T-helper 2 cell treated with Interferon-gamma antibody and Interleukin-4, amounts not matched to agents 5 μg/mL and 100 μg/mL, for 36 hours (primary cell): ENCODE measurements around the gene SNPH.

Experiments used
- DNase-seq: peaks from one replicate; pipeline ENCODE4 v3.0.0; 2021; ENCODE audit warnings: low spot score
- H3K27ac Mint-ChIP-seq: one replicate; pipeline ENCODE4 v1.8.0; 2021; ENCODE audit warnings: mild to moderate bottlenecking, mixed read lengths
- H3K27me3 Mint-ChIP-seq: one replicate; pipeline ENCODE4 v1.8.0; 2021; ENCODE audit warnings: low read depth, mixed read lengths
- H3K36me3 Mint-ChIP-seq: one replicate; pipeline ENCODE4 v1.8.0; 2021; ENCODE audit warnings: low read depth, mixed read lengths
- H3K4me1 Mint-ChIP-seq: one replicate; pipeline ENCODE4 v1.8.0; 2021; ENCODE audit warnings: low read depth, mixed read lengths
- H3K4me3 Mint-ChIP-seq: one replicate; pipeline ENCODE4 v1.8.0; 2022; ENCODE audit warnings: mild to moderate bottlenecking, moderate library complexity, mixed read lengths
- H3K9me3 Mint-ChIP-seq: one replicate; pipeline ENCODE4 v1.8.0; 2021; ENCODE audit warnings: mixed read lengths

The SNPH gene

GRCh38 chr20:1287306-1287705, 21.2 kb downstream of the SNPH start:
- no peaks in the 10 kb centered on the region for H3K27me3 Mint-ChIP-seq
- H3K4me3 Mint-ChIP-seq = peak overlapping the region; percentile 62
- peak overlapping the region; percentile 74 for H3K27ac Mint-ChIP-seq
- H3K4me1 Mint-ChIP-seq = peaks cover 24% of the 10 kb centered on the region
- no peaks in the 10 kb centered on the region for H3K9me3 Mint-ChIP-seq
- DNase-seq = no peak
- H3K36me3 Mint-ChIP-seq = peaks cover 4% of the 10 kb centered on the region

DNA sequence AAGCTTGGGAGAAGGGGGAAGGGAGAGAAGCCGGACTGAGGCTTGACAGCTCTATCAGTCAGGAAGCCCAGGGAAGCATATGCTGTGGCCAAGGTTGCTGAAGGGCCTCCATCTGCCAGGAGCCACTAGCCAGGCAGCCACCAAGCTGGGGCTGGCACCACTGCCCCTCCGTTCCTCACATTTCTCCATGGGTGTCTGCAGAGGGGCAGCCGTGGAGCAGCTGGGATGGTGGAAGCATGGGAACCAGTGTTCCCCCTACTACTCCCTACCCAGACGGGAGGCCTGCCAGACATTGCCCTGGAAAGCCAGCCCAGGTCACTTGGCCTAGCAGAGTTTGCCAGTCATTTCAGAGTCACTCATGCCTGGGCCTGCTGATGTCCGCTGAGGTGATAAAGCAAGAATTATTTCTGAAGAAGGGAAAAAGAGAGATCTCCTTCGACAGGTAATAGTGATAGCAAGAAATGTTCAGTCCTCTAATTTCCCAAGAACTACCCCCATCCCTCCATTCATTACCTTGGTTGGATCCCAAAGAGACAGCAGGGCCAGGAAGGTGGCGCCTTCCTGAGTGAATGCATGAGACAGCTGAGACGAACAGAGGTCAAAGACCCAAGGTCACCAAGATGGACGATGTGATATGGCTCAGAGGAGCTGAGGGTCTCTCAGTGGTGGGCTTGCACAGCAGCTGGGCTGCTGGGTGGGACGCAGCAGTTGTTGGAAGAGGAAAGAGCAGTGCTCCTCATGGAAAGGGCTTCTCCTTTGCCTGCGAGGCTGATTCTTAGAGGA, 21.9 kb downstream of the SNPH start:
- no peak overlapping the region for H3K27ac Mint-ChIP-seq
- H3K36me3 Mint-ChIP-seq = peaks cover 4% of the 10 kb centered on the region
- H3K4me1 Mint-ChIP-seq = peaks cover 24% of the 10 kb centered on the region
- no peak for DNase-seq
- no peak overlapping the region for H3K4me3 Mint-ChIP-seq
- no peaks in the 10 kb centered on the region for H3K27me3 Mint-ChIP-seq
- H3K9me3 Mint-ChIP-seq = no peaks in the 10 kb centered on the region

DNA sequence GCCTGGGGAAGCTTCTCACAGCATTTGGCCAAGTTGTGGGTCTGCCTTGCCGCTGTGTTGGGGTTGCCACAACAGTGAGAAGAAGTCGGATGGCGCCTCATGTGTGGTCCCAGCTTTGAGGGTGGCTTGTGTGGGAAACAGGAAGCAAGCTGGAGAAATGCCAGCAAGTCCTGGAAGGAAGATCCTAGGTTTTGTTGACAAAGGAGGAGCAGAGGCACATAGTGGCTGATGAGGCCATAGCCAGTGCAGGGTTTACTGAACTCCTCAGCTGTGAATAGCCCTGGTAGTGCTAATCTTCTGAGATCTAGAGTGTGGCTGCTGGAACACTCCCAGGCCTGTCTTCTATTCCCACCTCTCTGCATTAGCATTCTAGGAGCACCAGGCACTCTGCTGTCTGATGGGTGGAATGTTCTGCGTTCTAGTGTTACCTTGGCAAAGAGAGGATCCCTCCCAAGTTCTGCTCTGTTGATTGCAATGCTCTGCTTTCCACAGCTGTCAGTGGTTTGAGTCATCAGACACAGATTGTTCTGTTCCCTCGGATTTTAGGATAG, 25.2 kb downstream of the SNPH start:
- Mint-ChIP-seq H3K4me1 (peaks cover 17% of the 10 kb centered on the region), H3K27me3 (no peaks in the 10 kb centered on the region), H3K4me3 (no peak overlapping the region), H3K27ac (no peak overlapping the region), H3K9me3 (no peaks in the 10 kb centered on the region), H3K36me3 (peaks cover 4% of the 10 kb centered on the region)
- no peak for DNase-seq

DNA sequence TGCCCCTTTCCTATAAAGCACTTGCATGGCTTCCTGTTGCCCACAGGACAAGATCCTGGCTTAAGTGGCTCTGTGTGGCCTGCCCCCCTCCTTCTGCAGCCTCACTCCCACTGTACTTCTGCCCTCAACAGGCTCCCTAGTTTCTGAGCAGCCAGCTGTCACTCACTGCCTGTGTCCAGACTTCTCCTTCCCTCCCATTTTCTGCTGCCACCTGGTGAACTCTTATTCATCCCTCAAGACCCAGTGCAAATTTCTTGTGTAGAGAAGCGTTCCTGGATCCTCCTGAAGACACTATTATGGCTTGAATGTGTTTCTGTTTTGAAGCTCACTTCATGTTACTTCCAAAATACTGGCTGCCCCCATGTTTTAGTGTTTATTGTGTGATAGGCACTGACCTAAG, 26.5 kb downstream of the SNPH start:
- H3K4me3 Mint-ChIP-seq = no peak overlapping the region
- H3K27ac Mint-ChIP-seq = no peak overlapping the region
- peaks cover 4% of the 10 kb centered on the region for H3K4me1 Mint-ChIP-seq
- peaks cover 5% of the 10 kb centered on the region for H3K36me3 Mint-ChIP-seq
- H3K9me3 Mint-ChIP-seq = no peaks in the 10 kb centered on the region
- no peak for DNase-seq
- H3K27me3 Mint-ChIP-seq = no peaks in the 10 kb centered on the region

DNA sequence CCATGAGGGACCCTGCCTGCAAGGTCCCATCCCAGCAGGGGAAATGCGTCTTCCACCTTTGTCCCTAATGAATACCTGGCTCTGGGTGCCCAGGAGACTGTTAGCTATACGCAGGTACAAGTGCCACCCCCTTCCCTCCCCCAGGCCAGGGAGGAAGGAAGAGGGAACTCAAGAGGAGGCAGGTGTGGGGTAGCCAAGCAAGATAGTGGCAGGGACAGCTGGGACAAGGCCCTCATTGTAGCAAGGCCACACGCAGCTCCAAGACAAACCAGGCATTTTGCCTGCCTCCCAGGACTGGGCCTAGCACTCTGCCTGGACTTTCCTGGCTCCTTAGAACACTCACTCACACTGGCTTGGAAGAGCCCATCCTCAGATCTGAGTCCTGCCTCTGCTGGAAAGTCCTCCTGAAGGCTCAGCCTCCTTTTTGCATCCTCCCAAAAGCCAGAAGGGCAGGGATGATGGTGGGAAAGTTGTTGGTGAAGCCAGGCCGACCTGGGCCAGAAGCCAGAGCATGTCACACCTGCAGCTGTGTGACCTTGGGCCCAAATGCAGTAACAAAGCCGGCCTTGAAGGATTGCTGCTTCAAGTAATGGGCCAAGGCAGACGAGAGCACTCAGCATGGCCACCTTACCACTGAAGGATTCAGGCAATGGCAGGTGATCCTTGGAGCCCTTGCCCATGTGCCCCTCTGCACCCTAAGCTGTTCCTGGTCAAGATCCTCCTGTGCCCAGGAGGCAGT, 27.7 kb downstream of the SNPH start:
- H3K27me3 Mint-ChIP-seq = no peaks in the 10 kb centered on the region
- peaks cover under 1% of the 10 kb centered on the region for H3K4me1 Mint-ChIP-seq
- H3K36me3 Mint-ChIP-seq = peaks cover 4% of the 10 kb centered on the region
- H3K4me3 Mint-ChIP-seq = no peak overlapping the region
- H3K27ac Mint-ChIP-seq = no peak overlapping the region
- no peak for DNase-seq
- H3K9me3 Mint-ChIP-seq = no peaks in the 10 kb centered on the region

DNA sequence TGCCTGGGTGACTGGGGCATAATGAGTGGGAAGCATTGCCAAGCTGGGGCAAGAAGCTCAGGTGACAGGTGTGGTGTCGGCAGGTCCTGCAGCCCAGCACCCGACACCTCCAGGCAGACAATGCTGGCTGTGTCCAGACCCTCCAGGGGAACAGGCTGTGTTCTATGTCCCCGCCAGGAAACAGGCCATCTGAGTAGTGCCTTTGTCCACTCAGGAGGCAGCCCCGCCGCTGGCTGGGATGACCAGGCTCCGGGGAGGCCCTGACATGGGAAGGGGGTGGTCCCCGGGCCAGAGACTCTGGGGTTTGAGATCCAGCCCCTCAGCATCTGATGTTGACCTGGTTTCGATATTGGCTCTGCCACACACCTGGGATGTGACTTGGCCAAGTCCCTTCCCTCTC, 28.4 kb downstream of the SNPH start:
- peaks cover 4% of the 10 kb centered on the region for H3K4me1 Mint-ChIP-seq
- no peaks in the 10 kb centered on the region for H3K9me3 Mint-ChIP-seq
- no peak overlapping the region for H3K27ac Mint-ChIP-seq
- peaks cover 7% of the 10 kb centered on the region for H3K36me3 Mint-ChIP-seq
- no peak overlapping the region for H3K4me3 Mint-ChIP-seq
- no peak for DNase-seq
- H3K27me3 Mint-ChIP-seq = no peaks in the 10 kb centered on the region

DNA sequence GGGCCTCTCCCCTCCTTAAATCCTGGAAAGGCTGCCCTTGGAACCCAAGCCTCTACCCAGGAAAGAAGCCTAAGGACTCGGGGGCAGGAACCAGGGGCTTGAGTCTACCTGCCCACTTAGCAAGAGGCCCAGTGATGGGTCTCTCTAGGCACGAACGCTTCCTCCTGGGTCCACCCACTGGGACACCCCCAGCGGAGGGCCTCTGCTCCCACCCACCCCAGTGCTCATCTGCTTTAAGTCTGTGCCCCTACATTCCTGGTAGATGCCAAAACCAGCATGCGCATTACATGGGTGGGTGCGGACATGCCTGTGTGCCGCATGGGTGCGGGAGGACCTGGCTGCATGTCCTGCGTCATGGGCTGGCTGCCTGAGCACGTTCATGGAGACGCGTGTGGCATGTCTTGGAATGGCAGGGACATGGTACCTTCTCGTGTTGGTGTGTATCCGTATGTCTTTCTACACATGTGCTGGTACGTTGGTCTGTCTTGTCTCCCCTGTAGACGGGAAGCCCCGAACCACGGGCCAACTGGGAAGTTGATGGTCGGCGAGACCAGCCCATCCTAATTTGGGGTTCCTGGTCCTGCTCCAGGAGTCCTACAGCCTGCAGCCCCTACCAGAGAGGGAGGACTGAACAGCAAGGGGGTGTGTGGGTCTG, 29.3 kb downstream of the SNPH start:
- no peaks in the 10 kb centered on the region for H3K27me3 Mint-ChIP-seq
- H3K9me3 Mint-ChIP-seq = no peaks in the 10 kb centered on the region
- no peak overlapping the region for H3K27ac Mint-ChIP-seq
- no peak for DNase-seq
- peaks cover 8% of the 10 kb centered on the region for H3K36me3 Mint-ChIP-seq
- H3K4me1 Mint-ChIP-seq = peaks cover 10% of the 10 kb centered on the region
- no peak overlapping the region for H3K4me3 Mint-ChIP-seq

GRCh38 chr20:1296117-1296610, 30.1 kb downstream of the SNPH start:
- Mint-ChIP-seq H3K36me3 (peaks cover 11% of the 10 kb centered on the region), H3K4me3 (no peak overlapping the region), H3K27ac (no peak overlapping the region), H3K4me1 (peaks cover 15% of the 10 kb centered on the region), H3K27me3 (no peaks in the 10 kb centered on the region), H3K9me3 (no peaks in the 10 kb centered on the region)
- no peak for DNase-seq

- DNase-seq = no peak
- no peaks in the 10 kb centered on the region for H3K9me3 Mint-ChIP-seq
- peaks cover 18% of the 10 kb centered on the region for H3K4me1 Mint-ChIP-seq
- H3K27me3 Mint-ChIP-seq = no peaks in the 10 kb centered on the region
- H3K36me3 Mint-ChIP-seq = peaks cover 11% of the 10 kb centered on the region
- no peak overlapping the region for H3K4me3 Mint-ChIP-seq
- no peak overlapping the region for H3K27ac Mint-ChIP-seq
These were observed 30.8 kb downstream of the SNPH start for GRCh38 chr20:1296922-1297321.

DNA sequence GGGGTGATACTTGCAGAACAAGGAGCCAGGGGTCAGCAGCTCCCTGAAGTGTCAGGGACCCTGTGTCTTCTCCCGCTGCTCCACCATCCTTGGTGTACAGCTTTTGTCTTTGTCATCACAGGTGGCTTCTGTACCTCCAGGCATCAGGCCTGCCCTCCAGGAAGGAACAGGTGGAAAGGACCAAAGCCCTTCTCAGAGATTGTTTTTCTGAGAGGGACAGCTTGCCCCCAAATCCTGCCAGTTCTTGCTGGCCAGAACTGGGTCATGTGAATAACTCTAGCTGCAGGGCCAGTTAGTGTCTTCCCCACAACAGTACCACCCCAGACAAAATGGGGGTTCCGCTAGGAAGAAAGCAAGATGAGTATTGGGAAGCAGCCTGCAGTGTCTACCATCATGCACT, 31.4 kb downstream of the SNPH start:
- H3K27ac Mint-ChIP-seq = peak overlapping the region; percentile 14
- H3K27me3 Mint-ChIP-seq = no peaks in the 10 kb centered on the region
- no peak for DNase-seq
- H3K4me3 Mint-ChIP-seq = no peak overlapping the region
- H3K4me1 Mint-ChIP-seq = peaks cover 18% of the 10 kb centered on the region
- no peaks in the 10 kb centered on the region for H3K9me3 Mint-ChIP-seq
- peaks cover 11% of the 10 kb centered on the region for H3K36me3 Mint-ChIP-seq

GRCh38 chr20:1298166-1298565, 32.1 kb downstream of the SNPH start:
- Mint-ChIP-seq H3K27ac (no peak overlapping the region), H3K4me3 (no peak overlapping the region), H3K27me3 (no peaks in the 10 kb centered on the region), H3K9me3 (no peaks in the 10 kb centered on the region), H3K4me1 (peaks cover 18% of the 10 kb centered on the region), H3K36me3 (peaks cover 11% of the 10 kb centered on the region)
- no peak for DNase-seq

- Mint-ChIP-seq H3K4me1 (peaks cover 18% of the 10 kb centered on the region), H3K4me3 (no peak overlapping the region), H3K27ac (no peak overlapping the region), H3K27me3 (no peaks in the 10 kb centered on the region), H3K9me3 (no peaks in the 10 kb centered on the region), H3K36me3 (peaks cover 11% of the 10 kb centered on the region)
- no peak for DNase-seq
These were observed 32.9 kb downstream of the SNPH start for GRCh38 chr20:1298888-1299511.

- no peaks in the 10 kb centered on the region for H3K27me3 Mint-ChIP-seq
- peak overlapping the region; percentile 45 for H3K4me3 Mint-ChIP-seq
- no peak for DNase-seq
- peaks cover 18% of the 10 kb centered on the region for H3K4me1 Mint-ChIP-seq
- no peaks in the 10 kb centered on the region for H3K9me3 Mint-ChIP-seq
- peaks cover 11% of the 10 kb centered on the region for H3K36me3 Mint-ChIP-seq
- peak overlapping the region; percentile 76 for H3K27ac Mint-ChIP-seq
These were observed 33.4 kb downstream of the SNPH start for GRCh38 chr20:1299522-1299921.
